ENCODE measurements around the gene MEGF10.

DNA sequence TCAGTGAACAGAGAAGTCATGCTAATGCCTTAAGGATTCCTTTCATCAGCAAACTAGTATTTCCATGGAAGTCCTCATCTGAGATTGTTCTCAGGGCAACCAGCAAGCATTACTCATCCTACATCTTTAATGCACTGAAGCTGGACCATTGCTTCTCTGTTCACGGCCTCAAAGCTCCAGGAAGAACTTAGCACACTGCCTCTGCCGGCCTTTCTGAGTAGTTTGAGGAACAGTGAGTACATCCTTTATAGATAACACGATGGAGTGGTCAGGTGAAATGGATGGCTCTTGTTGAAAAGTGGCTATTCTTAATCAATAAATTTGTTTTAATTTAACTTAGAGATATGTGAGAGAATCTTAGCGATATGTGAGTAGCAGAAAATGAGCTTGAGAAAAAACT, 35.8 kb downstream of the MEGF10 start:
- TF ChIP-seq CTCF (IDR thresholded peaks at IDR 0.05): no peak
- no peak for TF ChIP-seq EZH2 (IDR thresholded peaks at IDR 0.05; ENCODE audit: borderline replicate concordance, insufficient read depth, low read depth, low read length, poor library complexity, severe bottlenecking)
